Psoas muscle (tissue), 8 donors: ENCODE data around the gene TOM1. TPM values are rescaled to one million over a fixed set of nuclear protein-coding genes. Genes with fewer than 3 reads are reported as not detected.

Experiments
- ATAC-seq, 4 donors: fragments of 200-7000 bp; cut with Tn5 transposase; one replicate each; pipeline ENCODE4 v1.9.1; 2020; ENCODE audit warnings: moderate library complexity in 3 of 4, mild to moderate bottlenecking in 2 of 4
- DNase-seq, 2 donors: peaks; one replicate each; pipeline ENCODE4 v3.0.0-alpha.2; 2020
- H3K27ac ChIP-seq: fragments of 200-600 bp; one replicate; pipeline ENCODE4 v1.8.0; 2022
- H3K27me3 ChIP-seq, 3 donors: fragments of 200-600 bp in 1 of 3; one replicate each; pipeline versions ENCODE4 v1.6.1 to v1.8.0; 2013 to 2022; ENCODE audit warnings: low read length in 2 of 3, mild to moderate bottlenecking in 2 of 3, moderate library complexity in 1 of 3; ENCODE audit not compliant: insufficient read depth in 3 of 3
- H3K36me3 ChIP-seq, 2 donors: fragments of 200-600 bp in 1 of 2; one replicate each; pipeline versions ENCODE4 v1.6.1 to v1.8.0; 2013 to 2022; ENCODE audit warnings: low read depth in 1 of 2, mild to moderate bottlenecking in 1 of 2, moderate library complexity in 1 of 2; ENCODE audit not compliant: insufficient read depth in 1 of 2
- H3K4me1 ChIP-seq: fragments of 200-600 bp; one replicate; pipeline ENCODE4 v1.8.0; 2022
- H3K4me3 ChIP-seq: fragments of 200-600 bp; one replicate; pipeline ENCODE4 v1.8.0; 2022; ENCODE audit warnings: mild to moderate bottlenecking
- H3K9me3 ChIP-seq: fragments of 200-600 bp; one replicate; pipeline ENCODE4 v1.8.0; 2022
- WGBS, 3 donors: extraction: QIAGEN DNeasy Blood & Tissue Kit; methylation state at CpG; one replicate each; pipeline versions ENCODE4 v1.1.6 to v1.1.7; 2013; 5-methylcytosine and 5-hydroxymethylcytosine counted together
- intact Hi-C, 2 donors: fragments of 100-400 bp; cut with DNase I; formaldehyde crosslinking; loops; one replicate each; pipeline versions ENCODE4 v1.11.0 to v1.14.2; 2022
- polyA plus RNA-seq, 3 donors: library from polyadenylated mRNA; stranded (reverse); fragments of 200-250 nt; gene quantifications; one replicate each; pipeline ENCODE4 v1.2.3, GENCODE V29; 2013
- total RNA-seq, 4 donors: library from RNA; stranded (reverse); fragmentation: NEBNext Ultra II Directional in 2 of 4; extraction: Animal tissue kit (Norgen Biotek cat#: 25700) in 2 of 4; gene quantifications; one replicate each; pipeline versions ENCODE4 v1.2.1 to v1.2.4, GENCODE V29; 2021 to 2023
- TF ChIP-seq, protein P1 (sequence below): fragments of 200-600 bp; IDR thresholded peaks from one replicate; pipeline ENCODE4 v1.8.0; 2022; ENCODE audit warnings: antibody characterized with exemption
- donor health status: healthy with polysubstance abuse.
- donor health status: DM: no; HTN: no; CAD: no; lungs with moderate emphysema.
- donor health status: Bipolar disorder and iron deficiency.
- donor health status: healthy.
- donor health status: DM: yes; HTN: yes; CAD: no.
- donor health status: DM: no; HTN: no; CAD: no.
- donor health status: DM: no; HTN: no; CAD: no.
- donor health status: DM: yes; HTN: yes; CAD: no.

The TOM1 gene
- total and polyA plus RNA-seq, 7 donors, result 69.7 to 187 (median 116) TPM

DNA sequence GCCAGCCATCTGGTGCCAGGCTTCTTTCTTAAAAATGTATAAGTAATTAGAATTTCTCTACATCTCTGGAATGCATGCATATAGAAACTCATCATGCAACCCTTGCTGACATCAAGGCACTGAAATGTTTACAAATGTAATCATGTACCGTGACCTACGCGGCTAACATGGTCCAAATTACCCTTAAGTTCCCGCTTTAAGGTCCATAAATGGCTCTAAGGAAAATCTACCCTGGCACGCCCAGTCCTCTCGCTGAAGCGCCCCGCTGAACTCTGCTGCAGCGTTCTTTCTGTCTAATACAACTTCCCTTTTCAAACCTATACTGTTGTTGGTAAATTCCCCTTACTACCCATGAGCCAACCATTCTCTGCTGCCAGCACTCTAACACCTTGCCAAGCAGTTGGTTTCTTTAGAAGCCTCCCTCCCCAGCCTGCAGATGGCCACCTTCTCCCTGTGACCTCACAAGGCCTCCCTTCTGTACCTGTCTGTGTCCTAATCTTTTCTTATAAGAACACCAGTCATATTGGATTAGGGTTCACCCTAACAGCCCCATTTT lies 67.7 kb downstream of the TOM1 start:
- no peak for ATAC-seq
- no peaks in the 10 kb centered on the region for H3K9me3 ChIP-seq
- H3K27me3 ChIP-seq, result no peaks in the 10 kb centered on the region
- intact Hi-C loops, result no loop called here
- no peak for DNase-seq
- WGBS, 3 donors, result 86 to 89% (median 87%) methylated on average over 9 of the region's 9 CpGs
- H3K36me3 ChIP-seq, result no peaks in the 10 kb centered on the region
- H3K4me1 ChIP-seq, result peaks cover 15% of the 10 kb centered on the region
- no peak overlapping the region for H3K27ac ChIP-seq
- no peak overlapping the region for H3K4me3 ChIP-seq
- TF ChIP-seq, protein P1, sequence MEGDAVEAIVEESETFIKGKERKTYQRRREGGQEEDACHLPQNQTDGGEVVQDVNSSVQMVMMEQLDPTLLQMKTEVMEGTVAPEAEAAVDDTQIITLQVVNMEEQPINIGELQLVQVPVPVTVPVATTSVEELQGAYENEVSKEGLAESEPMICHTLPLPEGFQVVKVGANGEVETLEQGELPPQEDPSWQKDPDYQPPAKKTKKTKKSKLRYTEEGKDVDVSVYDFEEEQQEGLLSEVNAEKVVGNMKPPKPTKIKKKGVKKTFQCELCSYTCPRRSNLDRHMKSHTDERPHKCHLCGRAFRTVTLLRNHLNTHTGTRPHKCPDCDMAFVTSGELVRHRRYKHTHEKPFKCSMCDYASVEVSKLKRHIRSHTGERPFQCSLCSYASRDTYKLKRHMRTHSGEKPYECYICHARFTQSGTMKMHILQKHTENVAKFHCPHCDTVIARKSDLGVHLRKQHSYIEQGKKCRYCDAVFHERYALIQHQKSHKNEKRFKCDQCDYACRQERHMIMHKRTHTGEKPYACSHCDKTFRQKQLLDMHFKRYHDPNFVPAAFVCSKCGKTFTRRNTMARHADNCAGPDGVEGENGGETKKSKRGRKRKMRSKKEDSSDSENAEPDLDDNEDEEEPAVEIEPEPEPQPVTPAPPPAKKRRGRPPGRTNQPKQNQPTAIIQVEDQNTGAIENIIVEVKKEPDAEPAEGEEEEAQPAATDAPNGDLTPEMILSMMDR, result no peak

DNA sequence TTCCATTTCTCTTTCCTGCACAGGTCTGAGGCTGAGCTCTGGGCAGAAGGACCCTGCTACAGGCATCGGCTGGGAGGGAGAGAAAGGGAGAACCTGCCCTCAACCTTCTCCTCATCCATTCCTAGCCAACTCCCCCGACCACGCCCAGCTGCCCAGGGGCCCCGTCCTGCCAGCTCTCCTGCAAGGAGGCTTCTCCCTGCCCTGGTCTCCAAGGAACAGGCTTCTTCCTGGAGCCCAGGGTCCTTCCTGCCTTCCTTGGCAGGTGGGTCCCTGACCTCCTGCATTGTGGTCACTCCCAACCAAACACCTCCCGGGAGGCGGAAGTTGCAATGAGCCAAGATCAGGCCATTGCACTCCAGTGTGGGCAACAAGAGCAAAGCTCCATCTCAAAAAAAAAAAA lies 68.7 kb downstream of the TOM1 start:
- TF ChIP-seq, protein P1, result no peak
- Histone ChIP-seq H3K27me3 (no peaks in the 10 kb centered on the region), H3K27ac (no peak overlapping the region), H3K9me3 (no peaks in the 10 kb centered on the region), H3K4me1 (peaks cover 15% of the 10 kb centered on the region), H3K4me3 (no peak overlapping the region), H3K36me3 (no peaks in the 10 kb centered on the region)
- no peak for ATAC-seq
- 74 to 79% (median 76%) methylated on average over 6 of the region's 6 CpGs for WGBS, 3 donors
- DNase-seq, result no peak
- intact Hi-C loops, result no loop called here

DNA sequence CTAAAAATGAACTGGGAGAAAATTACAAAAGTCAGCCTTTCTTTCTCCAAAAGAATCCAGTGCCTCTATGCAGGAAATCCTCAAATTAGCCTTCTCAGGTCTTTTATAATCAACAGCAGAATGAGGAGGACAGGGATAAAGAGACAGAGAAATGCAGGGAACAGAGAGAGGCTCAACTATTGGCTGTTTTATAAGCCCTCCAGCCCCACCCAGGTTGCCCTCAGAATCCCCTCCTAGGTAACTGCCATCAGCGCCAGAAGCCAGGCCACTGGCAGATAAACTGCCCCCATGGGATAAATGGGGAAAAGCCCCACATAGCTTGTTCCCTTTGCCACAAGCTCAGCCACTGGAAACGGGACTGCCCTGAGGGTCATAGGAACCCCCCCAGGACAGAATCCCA lies 70.3 kb downstream of the TOM1 start:
- 57 to 69% (median 67%) methylated on average over 2 of the region's 2 CpGs for WGBS, 3 donors
- no peaks in the 10 kb centered on the region for H3K27me3 ChIP-seq
- H3K27ac ChIP-seq, result peak overlapping the region; percentile 59
- H3K4me3 ChIP-seq, result no peak overlapping the region
- H3K36me3 ChIP-seq, result no peaks in the 10 kb centered on the region
- ATAC-seq (no peak), DNase-seq (no peak)
- H3K9me3 ChIP-seq, result no peaks in the 10 kb centered on the region
- intact Hi-C loops, result no loop called here
- H3K4me1 ChIP-seq, result peaks cover 15% of the 10 kb centered on the region
- TF ChIP-seq, protein P1, result no peak

DNA sequence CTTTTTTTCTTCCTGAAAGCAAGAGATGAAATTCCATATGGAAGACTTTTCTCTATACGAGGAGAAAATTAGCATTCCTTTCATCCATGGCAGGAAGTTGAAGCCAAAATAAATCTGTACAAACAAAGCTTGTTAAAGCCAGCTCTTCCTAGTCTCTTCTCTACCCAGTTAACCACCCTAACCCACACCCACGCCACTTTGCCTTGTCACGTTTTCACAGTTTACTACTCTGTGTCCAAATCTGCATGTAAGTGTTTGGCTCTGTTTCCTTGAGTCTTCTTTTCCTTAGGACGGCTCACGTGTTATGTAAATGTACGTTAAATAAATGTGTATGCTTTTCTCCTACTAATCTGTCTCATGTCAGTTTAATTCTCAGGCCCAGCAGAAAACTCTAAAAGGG lies 74.1 kb downstream of the TOM1 start:
- Histone ChIP-seq H3K27me3 (no peaks in the 10 kb centered on the region), H3K4me3 (no peak overlapping the region), H3K36me3 (no peaks in the 10 kb centered on the region), H3K9me3 (no peaks in the 10 kb centered on the region), H3K4me1 (peaks cover 31% of the 10 kb centered on the region), H3K27ac (peak overlapping the region; percentile 95)
- DNase-seq (no peak), ATAC-seq (no peak)
- intact Hi-C loops, result no loop called here
- TF ChIP-seq, protein P1, result no peak
- WGBS, 3 donors, result 88 to 89% (median 88%) methylated on average over 6 of the region's 6 CpGs

DNA sequence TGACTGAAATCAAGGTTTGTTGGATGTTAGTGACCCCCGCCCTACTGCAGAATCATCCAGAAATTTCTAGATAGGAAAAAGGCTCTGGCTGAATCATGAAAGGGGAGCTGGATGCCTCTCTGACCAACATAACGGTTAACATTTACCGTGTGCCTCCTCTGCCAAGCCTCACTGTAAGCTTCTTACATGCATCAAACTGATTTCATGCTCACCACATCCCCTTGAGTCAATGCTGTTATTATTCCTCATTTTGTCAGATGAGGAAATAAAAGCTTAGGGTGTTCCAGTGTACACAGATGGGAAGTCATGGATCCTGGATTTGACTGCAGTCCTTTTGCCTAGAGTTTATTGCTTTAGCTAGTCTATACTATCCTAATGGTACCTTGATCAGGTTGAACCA lies 75.3 kb downstream of the TOM1 start:
- no peak overlapping the region for H3K4me3 ChIP-seq
- peak overlapping the region; percentile 42 for H3K27ac ChIP-seq
- DNase-seq (no peak), ATAC-seq (no peak)
- TF ChIP-seq, protein P1, result no peak
- peaks cover 26% of the 10 kb centered on the region for H3K4me1 ChIP-seq
- intact Hi-C loops, result no loop called here
- no peaks in the 10 kb centered on the region for H3K36me3 ChIP-seq
- 69 to 83% (median 79%) methylated on average over 3 of the region's 3 CpGs for WGBS, 3 donors
- H3K27me3 ChIP-seq, result no peaks in the 10 kb centered on the region
- no peaks in the 10 kb centered on the region for H3K9me3 ChIP-seq
